Stimulated activated CD4-positive, alpha-beta T cell treated with anti-CD3 and anti-CD28 coated beads, Interleukin-4, amount 100 ng/mL, for 48 hours (primary cell): ENCODE measurements around the gene GLB1L.

ENCODE experiments used
- DNase-seq, 2 donors: peaks; one replicate each; pipeline ENCODE4 v3.0.0-alpha.2; 2020; ENCODE audit warnings: low read depth in 2 of 2

GLB1L gene

GRCh38 chr2:219252900-219253752, 7.9 kb upstream of the GLB1L start, which contains the start of gene TUBA4B:
Gene TUBA4B, plus strand, starts transcription at chr2:219253243. Its CDS starts 165 bp downstream, at chr2:219253408.
- DNase-seq: peak; percentile 29 to 35

DNA sequence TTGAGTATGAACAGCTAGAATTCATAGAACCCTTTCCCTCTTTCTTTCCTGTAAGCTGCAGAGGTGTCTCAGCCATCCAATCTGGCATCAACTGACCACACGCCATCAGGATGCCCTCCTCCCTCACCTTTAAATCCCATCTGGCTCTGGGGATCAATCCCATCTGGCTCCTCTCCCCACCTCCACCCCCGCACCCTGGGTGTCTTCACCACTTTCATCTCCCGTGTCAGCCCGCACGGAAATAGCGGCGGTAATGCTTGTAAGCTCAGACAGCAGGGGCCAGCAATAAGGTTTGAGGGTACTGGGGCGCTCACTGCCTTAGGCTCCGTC, 7.3 kb upstream of the GLB1L start:
- no peak for DNase-seq

DNA sequence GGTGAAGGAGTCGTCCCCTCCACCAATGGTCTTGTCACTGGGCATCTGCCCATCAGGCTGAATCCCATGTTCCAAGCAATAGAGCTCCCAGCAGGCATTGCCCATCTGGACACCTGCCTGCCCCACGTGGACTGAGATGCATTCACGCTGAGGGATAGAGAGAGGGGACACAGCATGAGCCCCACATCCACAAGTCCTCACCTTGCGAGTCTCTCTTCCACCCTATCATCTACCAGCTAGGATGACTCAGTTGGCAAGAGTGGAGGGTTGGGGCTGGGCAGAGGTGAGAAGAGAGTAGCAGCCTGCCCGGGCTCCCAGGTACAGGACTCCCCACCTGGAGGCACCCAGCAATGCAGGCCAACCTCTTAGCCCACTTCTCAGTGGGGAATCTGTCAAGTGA, 6.8 kb upstream of the GLB1L start:
- no peak for DNase-seq

- no peak for DNase-seq
Observed at GRCh38 chr2:219251656-219252055, 6.4 kb upstream of the GLB1L start.

- DNase-seq: no peak
Observed at GRCh38 chr2:219250049-219250781, 5.0 kb upstream of the GLB1L start.

GRCh38 chr2:219249203-219249980, 4.1 kb upstream of the GLB1L start:
- DNase-seq: no peak

- DNase-seq: no peak
Observed at GRCh38 chr2:219248845-219249202, 3.6 kb upstream of the GLB1L start.

GRCh38 chr2:219247678-219248642, 2.7 kb upstream of the GLB1L start:
- DNase-seq: peak; percentile 33 to 49

- no peak for DNase-seq
Observed at GRCh38 chr2:219246559-219246958, 1.3 kb upstream of the GLB1L start.

GRCh38 chr2:219245899-219246230, 621 bp upstream of the GLB1L start:
- no peak for DNase-seq

GRCh38 chr2:219244789-219245147, 476 bp downstream of the GLB1L start:
- no peak for DNase-seq

- DNase-seq: no peak
Observed at GRCh38 chr2:219243291-219243761, 1.9 kb downstream of the GLB1L start.

- no peak for DNase-seq
Observed at GRCh38 chr2:219234331-219234730, 10.9 kb downstream of the GLB1L start.

GRCh38 chr2:219230059-219230540, 15.1 kb downstream of the GLB1L start:
- DNase-seq: peak; percentile 44 to 58

GRCh38 chr2:219229305-219230058, 15.8 kb downstream of the GLB1L start, which contains the start of the genes ANKZF1 and ATG9A:
Gene ANKZF1, plus strand, starts transcription at chr2:219229806. Its CDS starts 452 bp downstream, at chr2:219230258.
Gene ATG9A, minus strand, starts transcription at chr2:219229636. Its CDS starts 1,612 bp downstream, at chr2:219228024.
- peak; percentile 95 to 99 for DNase-seq

DNA sequence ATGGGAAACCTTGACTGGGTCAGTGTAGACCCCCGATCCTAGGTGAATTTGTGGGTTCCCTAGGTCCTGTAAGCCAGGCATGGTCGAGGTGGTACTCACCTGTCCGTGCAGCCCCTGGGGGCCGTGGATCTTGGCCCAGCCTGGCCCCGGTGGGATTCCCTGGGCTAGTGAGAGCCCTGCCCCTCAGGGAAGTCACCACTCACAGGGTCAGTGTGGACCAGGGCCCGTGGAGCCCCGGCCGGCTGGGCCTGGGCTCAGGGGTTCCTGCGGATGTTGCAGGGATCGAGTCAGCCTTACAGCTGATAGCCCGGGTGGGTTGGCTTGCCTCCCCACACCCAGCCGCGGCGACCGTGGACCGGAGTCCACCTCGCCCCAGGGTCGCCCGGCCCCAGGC, 16.3 kb downstream of the GLB1L start:
- DNase-seq: no peak

DNA sequence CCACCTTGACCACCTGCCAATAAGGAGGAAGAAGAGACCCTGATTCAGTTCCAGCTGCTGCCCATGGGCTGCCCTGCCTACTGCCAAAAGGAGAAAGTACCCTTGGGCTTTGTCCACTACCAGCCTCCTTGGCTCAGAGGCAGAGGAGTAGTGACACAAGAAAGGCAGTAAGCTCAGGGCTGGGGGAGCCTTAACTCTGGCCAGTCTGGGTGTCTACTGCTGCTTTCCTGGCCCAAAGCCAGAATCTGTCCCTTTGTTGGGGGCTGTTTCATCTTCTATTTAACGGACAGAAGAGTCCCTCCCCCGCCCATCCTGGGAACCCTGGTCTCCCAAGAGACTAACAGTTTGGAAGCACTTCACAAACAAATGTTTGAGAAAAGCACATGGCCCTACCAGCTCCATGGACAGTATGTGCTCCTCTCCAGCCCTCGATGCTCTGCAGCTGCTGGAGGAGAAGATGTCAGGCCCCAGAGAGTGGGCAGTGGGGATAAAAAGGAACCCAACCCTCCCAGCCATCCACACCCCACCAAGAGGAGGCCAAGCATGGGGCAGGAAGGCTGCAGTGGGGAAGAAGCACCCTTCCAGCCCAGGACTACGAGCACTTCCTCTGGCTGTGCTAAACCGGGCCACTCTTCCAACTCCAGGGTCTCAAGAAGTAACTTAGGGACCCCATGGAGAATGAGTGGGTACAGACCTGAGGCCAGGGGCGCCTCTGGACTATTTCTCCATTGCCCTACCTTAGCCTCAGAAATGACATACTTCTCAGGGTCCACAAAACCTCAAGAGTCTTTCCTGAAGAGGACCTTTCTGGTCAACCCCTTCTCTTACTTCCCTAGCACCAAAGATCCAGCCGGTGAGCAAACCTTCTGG, 17.0 kb downstream of the GLB1L start:
- no peak for DNase-seq

DNA sequence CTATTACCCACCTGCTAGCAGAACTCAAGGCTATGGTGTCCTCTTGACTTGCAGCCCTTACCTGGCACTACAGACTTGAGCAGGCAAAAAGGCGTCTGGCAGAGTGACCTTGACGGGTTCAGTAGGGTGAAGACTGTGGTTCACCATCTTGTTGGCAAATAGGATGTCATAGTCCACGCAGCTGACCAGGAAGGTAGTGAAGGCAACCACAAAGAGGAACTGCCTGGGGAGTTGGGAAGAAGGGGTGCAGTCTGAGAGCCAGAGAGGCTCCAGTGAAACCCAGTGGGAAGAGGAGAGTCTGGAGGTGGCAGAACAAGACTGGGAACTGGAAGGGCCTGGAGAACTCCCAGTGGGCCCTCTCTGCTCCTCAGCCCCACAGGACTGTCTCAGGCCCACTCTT, 19.9 kb downstream of the GLB1L start:
- no peak for DNase-seq
